VCaP (cell line): ENCODE data around the gene PIEZO1.
"Not testable (repeated sequence)": the region's sequence is repeated elsewhere in the genome, so short reads cannot be mapped to it uniquely, and the experiment has no call there.

Experiments used
- H3K27ac ChIP-seq: fragments of 450-650 bp; 2 replicates; pipeline ENCODE4 v1.5.1; 2017
- TF ChIP-seq, protein P1 (sequence below): fragments of 450-650 bp; conservative IDR thresholded peaks from 2 replicates; pipeline ENCODE4 v1.5.1; 2017; ENCODE audit warnings: mild to moderate bottlenecking, moderate library complexity

PIEZO1 gene

DNA sequence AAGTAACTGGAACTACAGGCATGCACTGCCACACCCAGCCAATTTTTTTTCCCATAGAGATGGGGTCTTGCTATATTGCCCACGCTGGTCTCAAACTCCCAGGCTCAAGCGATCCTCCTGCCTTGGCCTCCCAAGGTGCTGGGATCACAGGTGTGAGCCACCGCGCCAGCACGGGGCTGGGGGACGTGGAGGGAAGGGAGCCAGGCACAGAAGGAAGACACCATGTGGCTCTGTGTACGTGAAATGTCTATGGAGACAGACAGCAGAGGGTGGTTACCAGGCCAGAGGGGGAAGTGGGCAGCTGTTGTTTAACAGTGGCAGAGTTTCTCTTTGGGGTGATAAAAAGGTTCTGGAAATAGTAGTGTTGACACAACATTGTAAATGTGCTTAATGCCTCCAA, 4.6 kb upstream of the PIEZO1 start:
- TF ChIP-seq, protein P1, sequence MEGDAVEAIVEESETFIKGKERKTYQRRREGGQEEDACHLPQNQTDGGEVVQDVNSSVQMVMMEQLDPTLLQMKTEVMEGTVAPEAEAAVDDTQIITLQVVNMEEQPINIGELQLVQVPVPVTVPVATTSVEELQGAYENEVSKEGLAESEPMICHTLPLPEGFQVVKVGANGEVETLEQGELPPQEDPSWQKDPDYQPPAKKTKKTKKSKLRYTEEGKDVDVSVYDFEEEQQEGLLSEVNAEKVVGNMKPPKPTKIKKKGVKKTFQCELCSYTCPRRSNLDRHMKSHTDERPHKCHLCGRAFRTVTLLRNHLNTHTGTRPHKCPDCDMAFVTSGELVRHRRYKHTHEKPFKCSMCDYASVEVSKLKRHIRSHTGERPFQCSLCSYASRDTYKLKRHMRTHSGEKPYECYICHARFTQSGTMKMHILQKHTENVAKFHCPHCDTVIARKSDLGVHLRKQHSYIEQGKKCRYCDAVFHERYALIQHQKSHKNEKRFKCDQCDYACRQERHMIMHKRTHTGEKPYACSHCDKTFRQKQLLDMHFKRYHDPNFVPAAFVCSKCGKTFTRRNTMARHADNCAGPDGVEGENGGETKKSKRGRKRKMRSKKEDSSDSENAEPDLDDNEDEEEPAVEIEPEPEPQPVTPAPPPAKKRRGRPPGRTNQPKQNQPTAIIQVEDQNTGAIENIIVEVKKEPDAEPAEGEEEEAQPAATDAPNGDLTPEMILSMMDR, result no peak
- H3K27ac ChIP-seq, result no peak overlapping the region

DNA sequence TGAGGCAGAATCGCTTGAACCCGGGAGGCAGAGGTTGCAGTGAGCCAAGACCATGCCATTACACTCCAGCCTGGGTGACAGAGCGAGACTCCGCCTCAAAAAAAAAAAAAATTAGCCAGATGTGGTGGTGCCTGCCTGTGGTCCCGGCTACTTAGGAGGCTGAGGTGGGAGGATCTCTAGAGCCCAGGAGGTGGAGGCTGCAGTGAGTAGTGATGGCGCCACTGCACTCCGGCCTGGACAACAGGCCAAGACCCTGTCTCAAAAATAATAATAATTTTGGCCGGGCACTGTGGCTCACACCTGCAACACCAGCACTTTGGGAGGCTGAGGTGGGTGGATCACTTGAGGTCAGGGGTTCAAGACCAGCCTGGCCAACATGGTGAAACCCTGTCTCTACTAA, 3.7 kb upstream of the PIEZO1 start:
- not testable (repeated sequence) for H3K27ac ChIP-seq

DNA sequence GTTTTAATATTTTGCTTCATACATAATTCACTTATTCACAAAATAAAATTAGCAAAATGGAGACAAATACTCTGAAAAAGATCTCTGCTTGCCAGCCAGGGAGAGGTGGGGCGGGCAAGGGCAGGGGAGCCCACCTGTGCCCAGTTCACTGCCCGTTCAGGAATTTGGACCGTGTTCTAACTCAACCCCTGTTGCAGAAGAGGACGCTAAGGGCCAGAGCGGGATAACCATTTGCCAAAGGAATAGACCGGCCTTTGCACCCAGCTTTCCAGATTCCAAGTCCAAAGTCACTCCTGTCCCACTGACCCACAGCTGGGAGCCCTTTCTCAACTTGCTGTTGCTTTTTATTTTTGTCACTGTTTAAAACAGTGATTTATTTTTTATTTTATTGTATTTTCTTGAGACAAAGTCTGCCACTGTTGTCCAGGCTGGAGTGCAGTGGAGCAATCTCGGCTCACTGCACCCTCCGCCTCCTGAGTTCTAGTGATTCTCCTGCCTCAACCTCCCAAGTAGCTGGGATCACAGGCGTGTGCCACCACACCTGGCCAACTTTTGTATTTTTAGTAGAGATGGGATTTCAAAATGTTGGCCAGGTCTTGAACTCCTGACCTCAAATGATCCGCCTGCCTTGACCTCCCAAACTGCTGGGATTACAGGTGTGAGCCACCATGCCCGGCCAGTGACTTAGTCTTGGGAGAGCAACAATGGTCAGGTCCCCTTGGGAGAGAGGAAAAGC, 2.7 kb upstream of the PIEZO1 start:
- TF ChIP-seq, protein P1, result no peak
- H3K27ac ChIP-seq, result no peak overlapping the region

DNA sequence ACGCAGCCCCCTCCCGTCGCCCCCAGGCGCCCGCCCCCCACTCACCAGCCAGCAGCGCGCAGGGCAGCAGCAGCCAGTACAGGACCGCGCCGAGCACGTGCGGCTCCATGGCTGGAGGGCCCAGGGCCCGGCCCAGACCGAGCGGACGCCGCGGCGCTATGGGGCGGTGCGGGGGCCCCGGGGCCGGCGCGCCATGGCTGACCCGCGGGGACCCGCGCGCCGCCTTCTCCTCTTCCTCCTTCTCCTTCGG, 239 bp downstream of the PIEZO1 start:
- H3K27ac ChIP-seq, result peak overlapping the region; percentile 72
- TF ChIP-seq, protein P1, result no peak

DNA sequence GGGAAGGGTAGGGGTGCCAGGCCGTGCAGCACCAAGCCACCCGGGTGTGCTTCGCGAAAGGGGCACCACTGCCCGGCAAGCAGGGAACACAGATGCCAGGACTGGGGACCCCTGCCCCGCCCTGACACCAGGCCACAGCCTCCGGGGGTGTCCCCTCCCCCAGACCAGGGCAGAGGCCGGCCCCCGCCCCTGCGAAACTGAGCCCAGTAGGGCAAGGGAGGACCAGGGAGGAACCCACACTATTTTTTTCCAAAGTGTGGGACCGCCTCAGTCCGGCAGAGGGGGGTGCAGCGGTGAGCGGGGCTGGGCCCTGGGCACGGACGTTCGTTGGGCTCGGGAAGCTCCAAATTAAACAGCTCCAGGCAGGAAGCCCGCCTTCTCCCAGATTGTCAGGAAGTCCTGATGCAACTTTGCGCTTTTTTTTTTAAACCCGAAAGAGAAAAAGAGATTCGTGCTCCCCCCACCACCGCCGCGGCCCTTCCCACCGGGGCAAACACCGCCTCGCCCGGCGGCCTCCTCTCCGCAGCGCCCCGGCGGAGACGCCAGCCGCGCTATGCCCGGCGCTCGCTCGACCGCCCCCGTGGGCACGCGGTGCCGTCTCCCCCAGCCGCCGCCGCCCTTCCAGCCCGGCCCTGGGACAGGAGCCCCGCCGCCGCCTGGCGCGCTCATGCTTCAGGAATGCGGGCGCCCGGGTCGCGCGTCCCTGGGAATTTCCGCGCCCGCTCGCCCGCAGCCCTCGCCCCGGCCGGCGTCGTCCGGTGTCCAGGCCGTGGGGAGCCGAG, 755 bp downstream of the PIEZO1 start:
- TF ChIP-seq, protein P1, result 0 out of 2 replicates have a peak, but pooled peaks have one; percentile 11
- peak overlapping the region; percentile 72 for H3K27ac ChIP-seq

DNA sequence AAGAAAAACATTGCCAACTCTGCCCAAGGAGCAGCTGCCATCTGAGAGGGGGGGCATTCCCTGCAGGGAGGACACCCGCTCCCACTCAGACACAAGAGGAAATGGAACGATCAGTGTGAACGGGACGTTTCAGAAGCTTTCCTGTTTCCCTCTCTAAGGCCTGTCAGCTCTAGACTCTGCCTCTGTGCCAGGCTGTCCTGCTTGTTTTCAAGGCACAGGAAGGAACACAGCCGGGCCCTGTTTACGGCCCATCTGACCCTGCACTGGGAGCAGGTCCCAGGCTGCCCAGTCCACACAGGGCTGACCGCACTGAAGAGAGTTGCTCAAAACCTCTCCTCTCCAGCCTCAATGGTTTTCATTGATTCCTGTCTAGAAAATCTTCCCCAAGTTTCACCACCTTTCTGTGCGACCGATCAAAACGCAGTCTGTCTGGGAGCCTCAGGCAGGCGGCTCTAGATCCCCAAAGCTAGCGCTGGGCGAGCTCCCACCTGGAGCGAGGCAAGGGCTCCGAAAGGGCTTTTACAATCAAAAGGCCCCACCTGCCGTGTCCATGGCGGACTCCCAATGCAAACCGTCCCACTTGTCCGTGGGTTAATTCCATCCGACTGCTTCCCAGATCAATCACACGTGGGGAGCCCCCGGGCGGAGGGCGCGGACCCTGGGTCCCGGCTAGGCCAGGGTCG, 1.5 kb downstream of the PIEZO1 start:
- TF ChIP-seq, protein P1, result no peak
- peak overlapping the region; percentile 72 for H3K27ac ChIP-seq

DNA sequence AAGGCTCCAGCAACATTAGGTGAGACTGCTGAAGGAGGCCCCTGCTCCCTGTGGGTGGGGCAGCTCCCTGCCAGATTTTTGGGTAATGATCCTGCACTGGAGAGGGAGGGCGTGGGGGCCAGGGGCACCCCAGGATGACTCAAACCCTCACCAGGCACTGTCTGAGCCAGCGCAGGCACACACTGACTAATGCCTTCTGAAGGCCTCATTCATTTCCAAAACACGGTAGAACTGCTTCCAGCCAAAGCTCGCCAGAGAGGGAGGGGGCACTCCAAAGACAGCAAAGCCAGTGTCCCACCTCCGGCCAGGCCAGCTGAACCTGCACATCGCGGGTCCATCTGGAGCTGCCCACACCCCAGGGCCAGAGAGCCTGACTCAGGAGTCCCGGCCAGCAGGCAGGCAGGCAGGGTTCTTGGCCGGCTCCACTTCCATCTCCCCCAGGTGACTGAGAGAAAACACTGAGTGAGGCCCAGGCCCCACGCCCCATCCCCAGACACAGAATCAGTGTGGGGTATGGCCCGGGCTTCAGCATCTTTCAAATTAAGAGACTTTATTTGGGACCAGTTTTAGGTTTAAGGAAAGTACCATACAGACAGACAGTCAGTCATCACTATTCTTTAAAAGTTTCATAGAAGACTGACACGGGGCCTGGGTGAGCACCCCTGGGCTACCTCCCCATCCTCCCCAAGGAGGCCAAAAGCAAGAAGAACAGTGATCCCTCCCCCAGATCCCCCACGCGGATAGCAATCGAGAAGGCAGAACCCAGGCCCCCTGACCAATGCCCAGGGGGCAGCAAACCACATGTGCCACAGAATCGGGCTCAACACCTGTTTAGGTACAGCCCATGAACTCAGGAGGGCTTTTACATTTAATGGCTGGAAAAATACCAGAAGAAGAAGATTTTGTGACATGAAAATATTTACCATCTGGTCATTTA, 2.3 kb downstream of the PIEZO1 start:
- H3K27ac ChIP-seq, result peak overlapping the region; percentile 72

More for the DNA sequence above, 2.3 kb downstream of the PIEZO1 start:
- TF ChIP-seq, protein P1, result no peak
